ENCODE data around the gene MICAL2. TPM values are rescaled to one million over a fixed set of nuclear protein-coding genes. Genes with fewer than 3 reads are reported as not detected.

Gene MICAL2
- total RNA-seq, 1 experiment from 2014 or later = 151 TPM

- H3K36me3 Mint-ChIP-seq (ENCODE audit: insufficient read depth, unreplicated experiment) = peaks cover 13% of the 10 kb centered on the region
- TF ChIP-seq, protein P1, sequence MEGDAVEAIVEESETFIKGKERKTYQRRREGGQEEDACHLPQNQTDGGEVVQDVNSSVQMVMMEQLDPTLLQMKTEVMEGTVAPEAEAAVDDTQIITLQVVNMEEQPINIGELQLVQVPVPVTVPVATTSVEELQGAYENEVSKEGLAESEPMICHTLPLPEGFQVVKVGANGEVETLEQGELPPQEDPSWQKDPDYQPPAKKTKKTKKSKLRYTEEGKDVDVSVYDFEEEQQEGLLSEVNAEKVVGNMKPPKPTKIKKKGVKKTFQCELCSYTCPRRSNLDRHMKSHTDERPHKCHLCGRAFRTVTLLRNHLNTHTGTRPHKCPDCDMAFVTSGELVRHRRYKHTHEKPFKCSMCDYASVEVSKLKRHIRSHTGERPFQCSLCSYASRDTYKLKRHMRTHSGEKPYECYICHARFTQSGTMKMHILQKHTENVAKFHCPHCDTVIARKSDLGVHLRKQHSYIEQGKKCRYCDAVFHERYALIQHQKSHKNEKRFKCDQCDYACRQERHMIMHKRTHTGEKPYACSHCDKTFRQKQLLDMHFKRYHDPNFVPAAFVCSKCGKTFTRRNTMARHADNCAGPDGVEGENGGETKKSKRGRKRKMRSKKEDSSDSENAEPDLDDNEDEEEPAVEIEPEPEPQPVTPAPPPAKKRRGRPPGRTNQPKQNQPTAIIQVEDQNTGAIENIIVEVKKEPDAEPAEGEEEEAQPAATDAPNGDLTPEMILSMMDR (IDR thresholded peaks at IDR 0.05; ENCODE audit: unreplicated experiment) = no peak
- no TSS peak for BruUV-seq (replicated peaks)
- intact Hi-C loops (cut with micrococcal nuclease) = no loop called here
- H3K4me3 Mint-ChIP-seq (ENCODE audit: unreplicated experiment) = no peak overlapping the region
- no peak overlapping the region for H3K27ac Mint-ChIP-seq (ENCODE audit: low read depth, unreplicated experiment)
- no peaks in the 10 kb centered on the region for H3K9me3 Mint-ChIP-seq (ENCODE audit: unreplicated experiment)
- no peak for DNase-seq (ENCODE audit: unreplicated experiment)
- peaks cover 8% of the 10 kb centered on the region for H3K4me1 Mint-ChIP-seq (ENCODE audit: insufficient read depth, unreplicated experiment)
- ChIA-PET POLR2A (no interaction called here), CTCF (no interaction called here)
- H3K27me3 Mint-ChIP-seq (ENCODE audit: insufficient read depth, unreplicated experiment) = no peaks in the 10 kb centered on the region
Observed at GRCh38 chr11:12266132-12266531, 155.7 kb downstream of the MICAL2 start.

DNA sequence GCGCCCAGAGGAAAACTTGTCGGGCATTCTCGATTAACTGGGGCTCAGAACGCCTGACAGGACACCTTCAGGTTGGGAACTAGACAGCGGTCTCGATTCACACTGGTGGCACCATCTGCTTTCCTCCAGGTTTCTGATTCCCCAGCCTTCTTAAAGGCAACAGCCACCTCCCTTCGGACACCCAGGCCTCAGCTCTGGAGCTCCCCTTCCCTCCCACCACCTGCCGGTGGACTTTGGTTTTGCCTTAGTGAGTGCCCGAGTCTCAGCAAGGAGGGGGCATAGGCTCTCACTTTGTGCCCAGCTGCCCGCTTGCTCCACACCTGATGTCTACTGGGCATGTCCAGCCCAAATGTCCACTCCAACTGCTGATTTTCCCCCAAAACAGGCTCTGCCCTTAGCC lies 156.6 kb downstream of the MICAL2 start:
- ChIA-PET POLR2A (no interaction called here), CTCF (interaction anchor here (1.9 kb wide), 1 partner anchor 219 kb away, joined by 5 read pairs; no protein-coding TSS in a partner anchor)
- intact Hi-C loops (cut with micrococcal nuclease) = no loop called here
- H3K36me3 Mint-ChIP-seq (ENCODE audit: insufficient read depth, unreplicated experiment) = peaks cover 6% of the 10 kb centered on the region
- no peak for DNase-seq (ENCODE audit: unreplicated experiment)
- no peaks in the 10 kb centered on the region for H3K9me3 Mint-ChIP-seq (ENCODE audit: unreplicated experiment)
- H3K4me1 Mint-ChIP-seq (ENCODE audit: insufficient read depth, unreplicated experiment) = peaks cover 8% of the 10 kb centered on the region
- no peak overlapping the region for H3K27ac Mint-ChIP-seq (ENCODE audit: low read depth, unreplicated experiment)
- no peak overlapping the region for H3K4me3 Mint-ChIP-seq (ENCODE audit: unreplicated experiment)
- TF ChIP-seq, protein P1 (IDR thresholded peaks at IDR 0.05; ENCODE audit: unreplicated experiment) = no peak
- H3K27me3 Mint-ChIP-seq (ENCODE audit: insufficient read depth, unreplicated experiment) = no peaks in the 10 kb centered on the region
- no TSS peak for BruUV-seq (replicated peaks)

DNA sequence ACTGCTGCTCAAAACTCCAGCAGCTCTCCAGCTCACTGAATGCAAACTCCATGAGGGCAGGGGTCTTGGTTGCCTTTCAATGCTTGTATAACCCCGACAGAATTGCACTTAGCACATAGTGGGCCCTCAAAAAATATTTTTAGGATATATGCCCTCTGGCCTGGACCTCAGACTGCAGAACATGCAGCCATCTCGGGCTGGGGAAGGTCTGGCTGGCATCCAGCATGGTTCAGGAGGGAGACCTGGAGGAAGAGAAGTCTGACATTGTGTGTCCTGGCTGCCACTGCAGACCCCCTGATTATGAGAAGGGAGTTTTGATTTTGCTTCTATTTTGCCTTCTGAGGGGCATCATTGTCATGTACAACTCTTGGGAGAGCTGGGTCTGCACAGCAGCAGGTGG lies 157.5 kb downstream of the MICAL2 start:
- H3K27me3 Mint-ChIP-seq (ENCODE audit: insufficient read depth, unreplicated experiment) = no peaks in the 10 kb centered on the region
- no peak for DNase-seq (ENCODE audit: unreplicated experiment)
- no TSS peak for BruUV-seq (replicated peaks)
- POLR2A ChIA-PET = no interaction called here
- no peak overlapping the region for H3K4me3 Mint-ChIP-seq (ENCODE audit: unreplicated experiment)
- no peaks in the 10 kb centered on the region for H3K9me3 Mint-ChIP-seq (ENCODE audit: unreplicated experiment)
- intact Hi-C loops (cut with micrococcal nuclease) = no loop called here
- H3K36me3 Mint-ChIP-seq (ENCODE audit: insufficient read depth, unreplicated experiment) = peaks cover 6% of the 10 kb centered on the region
- CTCF ChIA-PET = interaction anchor here (1.3 to 1.9 kb wide), 2 partner anchors 14 to 220 kb away, joined by 5 to 9 read pairs; no protein-coding TSS in a partner anchor
- TF ChIP-seq, protein P1 (IDR thresholded peaks at IDR 0.05; ENCODE audit: unreplicated experiment) = no peak
- H3K4me1 Mint-ChIP-seq (ENCODE audit: insufficient read depth, unreplicated experiment) = peaks cover 8% of the 10 kb centered on the region
- H3K27ac Mint-ChIP-seq (ENCODE audit: low read depth, unreplicated experiment) = no peak overlapping the region

DNA sequence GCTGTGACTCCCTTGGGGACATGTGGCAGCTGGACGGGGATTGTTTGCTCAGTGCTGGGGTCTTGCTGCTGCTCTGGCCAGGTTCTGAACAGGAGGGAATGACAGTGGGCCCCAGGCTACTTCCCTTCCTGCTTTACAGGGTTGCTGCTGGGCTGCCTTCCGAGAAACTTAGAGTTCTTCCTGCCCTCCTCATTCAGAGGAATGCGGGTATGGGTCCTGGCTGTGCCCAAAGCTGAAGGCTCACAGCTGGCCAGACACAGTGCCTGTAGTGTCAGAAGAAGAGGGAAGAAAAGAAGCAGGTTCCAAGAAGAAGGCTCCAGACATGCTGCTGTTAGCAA lies 158.7 kb downstream of the MICAL2 start:
- BruUV-seq (replicated peaks) = no TSS peak
- Mint-ChIP-seq H3K27ac (ENCODE audit: low read depth, unreplicated experiment) (peak overlapping the region; percentile 23), H3K36me3 (ENCODE audit: insufficient read depth, unreplicated experiment) (peaks cover 5% of the 10 kb centered on the region), H3K4me1 (ENCODE audit: insufficient read depth, unreplicated experiment) (peaks cover 14% of the 10 kb centered on the region), H3K4me3 (ENCODE audit: unreplicated experiment) (no peak overlapping the region), H3K9me3 (ENCODE audit: unreplicated experiment) (no peaks in the 10 kb centered on the region), H3K27me3 (ENCODE audit: insufficient read depth, unreplicated experiment) (no peaks in the 10 kb centered on the region)
- intact Hi-C loops (cut with micrococcal nuclease) = no loop called here
- TF ChIP-seq, protein P1 (IDR thresholded peaks at IDR 0.05; ENCODE audit: unreplicated experiment) = no peak
- POLR2A ChIA-PET = interaction anchor here (0.8 to 1.0 kb wide), 2 partner anchors 16 to 158 kb away, joined by 3 read pairs; partner anchors contain the start of gene MICAL2
- peak; percentile 74 for DNase-seq (ENCODE audit: unreplicated experiment)
- CTCF ChIA-PET = interaction anchor here (0.7 to 4.0 kb wide), 2 partner anchors 13 to 110 kb away, joined by 4 to 24 read pairs; no protein-coding TSS in a partner anchor

Data from MCF 10A (cell line).